K562 (cell line): Measurements from ENCODE around the gene CAMK1D. TPM values are rescaled to one million over a fixed set of nuclear protein-coding genes. Genes with fewer than 3 reads are reported as not detected.

ENCODE experiments used
- BRF1 ChIP-seq: IDR thresholded peaks from 3 replicates; pipeline ENCODE4 v1.6.1; 2011; ENCODE audit warnings: borderline replicate concordance, mild to moderate bottlenecking; ENCODE audit not compliant: insufficient read length; ENCODE audit errors: extremely low read depth
- ELF4 ChIP-seq: fragments of 450-650 bp; formaldehyde crosslinking; IDR thresholded peaks from 2 replicates; pipeline ENCODE4 v1.4.0; 2022; ENCODE audit warnings: missing genetic modification characterization
- ESRRA ChIP-seq: fragments of 450-650 bp; IDR thresholded peaks from 2 replicates; pipeline ENCODE4 v1.6.1; 2014; ENCODE audit warnings: low read depth, mild to moderate bottlenecking, moderate library complexity, borderline replicate concordance
- HDAC2 ChIP-seq: fragments of 450-650 bp; IDR thresholded peaks from 2 replicates; pipeline ENCODE4 v1.6.1; 2016; ENCODE audit warnings: mild to moderate bottlenecking
- KHSRP ChIP-seq: fragments of 450-650 bp; IDR thresholded peaks from 2 replicates; pipeline ENCODE4 v1.6.1; 2017
- MYBL2 ChIP-seq, 2 experiments: fragments of 450-650 bp in 1 of 2; sonication (generic) in 1 of 2; formaldehyde crosslinking in 1 of 2; IDR thresholded peaks; 2 replicates each; pipeline versions ENCODE4 v1.6.1 to v1.8.1; 2017 to 2022; ENCODE audit warnings: borderline replicate concordance in 1 of 2, inconsistent platforms in 1 of 2, low read depth in 1 of 2, mild to moderate bottlenecking in 1 of 2, missing genetic modification reagents in 1 of 2, moderate library complexity in 1 of 2
- POLR2AphosphoS2 ChIP-seq: IDR thresholded peaks from 2 replicates; pipeline ENCODE4 v1.6.1; 2012; ENCODE audit warnings: low read length, improper control_type of control experiment
- RNF2 ChIP-seq: sonication (generic); IDR thresholded peaks from 2 replicates; pipeline ENCODE4 v1.6.1; 2016
- SLC30A9 ChIP-seq: fragments of 250-450 bp; sonication (Bioruptor Pico); IDR thresholded peaks from 2 replicates; pipeline ENCODE4 v1.8.0; 2022; ENCODE audit warnings: mild to moderate bottlenecking, moderate library complexity
- TCF7L2 ChIP-seq: fragments of 150-350 bp; IDR thresholded peaks from 2 replicates; pipeline ENCODE4 v1.6.1; 2016; ENCODE audit warnings: low read depth, mild to moderate bottlenecking, low read length, moderate library complexity
- ZNF778 ChIP-seq: fragments of 450-650 bp; formaldehyde crosslinking; IDR thresholded peaks from 2 replicates; pipeline ENCODE4 v1.4.0; 2020; ENCODE audit warnings: mild to moderate bottlenecking, moderate library complexity
- polyA plus RNA-seq, 8 experiments: library from polyadenylated mRNA; depleted of rRNA in 4 of 8; stranded (reverse) in 5 of 8; unstranded in 3 of 8; fragments of >200 nt; fragmentation: Nextera tagmentation in 2 of 8; fragmentation: Illumina TruSeq in 1 of 8; extraction: Ambion mirVana in 2 of 8; extraction: Trizol in 1 of 8; gene quantifications; 2 replicates each; pipeline versions ENCODE4 v1.2.1 to v1.2.3, GENCODE V29; 2011 to 2014; ENCODE audit warnings: inconsistent platforms in 1 of 8, missing spikeins in 1 of 8
- total RNA-seq, 7 experiments: library from RNA; depleted of rRNA in 6 of 7; stranded (reverse); fragments of >200 nt in 6 of 7; fragmentation: Illumina TruSeq in 2 of 7; extraction: Trizol in 2 of 7; gene quantifications; 2 replicates each; pipeline versions ENCODE4 v1.2.1 to v1.2.3, GENCODE V29; 2011 to 2021; ENCODE audit warnings: low replicate concordance in 1 of 7
- TF ChIP-seq, protein P1 (sequence below): sonication (generic); formaldehyde crosslinking; IDR thresholded peaks from 2 replicates; pipeline ENCODE4 v1.8.1; 2022; ENCODE audit warnings: missing genetic modification reagents
- TF ChIP-seq, protein P2 (sequence below): sonication (generic); formaldehyde crosslinking; IDR thresholded peaks from 2 replicates; pipeline ENCODE4 v1.8.1; 2023; ENCODE audit warnings: mild to moderate bottlenecking, missing genetic modification reagents
- TF ChIP-seq, protein P3 (sequence below): fragments of 450-650 bp; IDR thresholded peaks from 2 replicates; pipeline ENCODE4 v1.6.1; 2016; ENCODE audit warnings: mild to moderate bottlenecking
- TF ChIP-seq, protein P4 (sequence below): fragments of 450-650 bp; IDR thresholded peaks from 2 replicates; pipeline ENCODE4 v1.6.1; 2016; ENCODE audit warnings: low read depth

Gene CAMK1D
- total and polyA plus RNA-seq, 9 of the 15 experiments (the other 6 are each of a cell fraction or from before 2014, with no cell fraction given): 0.12 to 0.24 (median 0.20) TPM; not detected in 5

DNA sequence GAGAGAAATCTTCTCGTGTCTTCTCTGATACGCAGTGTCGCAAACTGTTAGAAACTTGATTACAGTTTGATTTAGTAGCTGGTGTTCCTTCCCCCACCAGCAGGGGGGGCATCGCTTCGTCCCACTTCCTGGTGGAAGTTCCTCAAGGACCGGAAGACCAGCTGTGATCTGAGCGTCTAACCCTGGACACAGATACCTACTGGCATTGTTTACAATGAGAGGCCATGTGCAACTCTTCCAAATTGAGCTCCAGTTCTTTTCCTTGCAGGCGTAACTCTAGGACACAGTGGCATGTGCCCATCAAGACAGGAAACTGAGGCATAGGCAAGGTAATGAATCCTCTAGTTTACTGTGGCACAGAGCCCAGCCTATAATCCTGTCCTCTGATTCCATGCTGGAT is 433.2 kb downstream of the CAMK1D start (continued):
- TF ChIP-seq BRF1 (no peak), TCF7L2 (no peak), RNF2 (no peak), POLR2AphosphoS2 (no peak), ESRRA (no peak), HDAC2 (no peak), ELF4 (CRISPR knock-in tag) (no peak), ZNF778 (CRISPR knock-in tag) (no peak), SLC30A9 (no peak), MYBL2 (IDR thresholded peaks at IDR 0.05; ENCODE audit: low read depth) (no peak), MYBL2 (CRISPR knock-in tag; IDR thresholded peaks at IDR 0.05; ENCODE audit: borderline replicate concordance) (no peak), KHSRP (no peak)
- TF ChIP-seq, protein P1, sequence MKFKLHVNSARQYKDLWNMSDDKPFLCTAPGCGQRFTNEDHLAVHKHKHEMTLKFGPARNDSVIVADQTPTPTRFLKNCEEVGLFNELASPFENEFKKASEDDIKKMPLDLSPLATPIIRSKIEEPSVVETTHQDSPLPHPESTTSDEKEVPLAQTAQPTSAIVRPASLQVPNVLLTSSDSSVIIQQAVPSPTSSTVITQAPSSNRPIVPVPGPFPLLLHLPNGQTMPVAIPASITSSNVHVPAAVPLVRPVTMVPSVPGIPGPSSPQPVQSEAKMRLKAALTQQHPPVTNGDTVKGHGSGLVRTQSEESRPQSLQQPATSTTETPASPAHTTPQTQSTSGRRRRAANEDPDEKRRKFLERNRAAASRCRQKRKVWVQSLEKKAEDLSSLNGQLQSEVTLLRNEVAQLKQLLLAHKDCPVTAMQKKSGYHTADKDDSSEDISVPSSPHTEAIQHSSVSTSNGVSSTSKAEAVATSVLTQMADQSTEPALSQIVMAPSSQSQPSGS (CRISPR knock-in tag): no peak
- TF ChIP-seq, protein P2, sequence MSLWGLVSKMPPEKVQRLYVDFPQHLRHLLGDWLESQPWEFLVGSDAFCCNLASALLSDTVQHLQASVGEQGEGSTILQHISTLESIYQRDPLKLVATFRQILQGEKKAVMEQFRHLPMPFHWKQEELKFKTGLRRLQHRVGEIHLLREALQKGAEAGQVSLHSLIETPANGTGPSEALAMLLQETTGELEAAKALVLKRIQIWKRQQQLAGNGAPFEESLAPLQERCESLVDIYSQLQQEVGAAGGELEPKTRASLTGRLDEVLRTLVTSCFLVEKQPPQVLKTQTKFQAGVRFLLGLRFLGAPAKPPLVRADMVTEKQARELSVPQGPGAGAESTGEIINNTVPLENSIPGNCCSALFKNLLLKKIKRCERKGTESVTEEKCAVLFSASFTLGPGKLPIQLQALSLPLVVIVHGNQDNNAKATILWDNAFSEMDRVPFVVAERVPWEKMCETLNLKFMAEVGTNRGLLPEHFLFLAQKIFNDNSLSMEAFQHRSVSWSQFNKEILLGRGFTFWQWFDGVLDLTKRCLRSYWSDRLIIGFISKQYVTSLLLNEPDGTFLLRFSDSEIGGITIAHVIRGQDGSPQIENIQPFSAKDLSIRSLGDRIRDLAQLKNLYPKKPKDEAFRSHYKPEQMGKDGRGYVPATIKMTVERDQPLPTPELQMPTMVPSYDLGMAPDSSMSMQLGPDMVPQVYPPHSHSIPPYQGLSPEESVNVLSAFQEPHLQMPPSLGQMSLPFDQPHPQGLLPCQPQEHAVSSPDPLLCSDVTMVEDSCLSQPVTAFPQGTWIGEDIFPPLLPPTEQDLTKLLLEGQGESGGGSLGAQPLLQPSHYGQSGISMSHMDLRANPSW (CRISPR knock-in tag): no peak
- TF ChIP-seq, protein P3, sequence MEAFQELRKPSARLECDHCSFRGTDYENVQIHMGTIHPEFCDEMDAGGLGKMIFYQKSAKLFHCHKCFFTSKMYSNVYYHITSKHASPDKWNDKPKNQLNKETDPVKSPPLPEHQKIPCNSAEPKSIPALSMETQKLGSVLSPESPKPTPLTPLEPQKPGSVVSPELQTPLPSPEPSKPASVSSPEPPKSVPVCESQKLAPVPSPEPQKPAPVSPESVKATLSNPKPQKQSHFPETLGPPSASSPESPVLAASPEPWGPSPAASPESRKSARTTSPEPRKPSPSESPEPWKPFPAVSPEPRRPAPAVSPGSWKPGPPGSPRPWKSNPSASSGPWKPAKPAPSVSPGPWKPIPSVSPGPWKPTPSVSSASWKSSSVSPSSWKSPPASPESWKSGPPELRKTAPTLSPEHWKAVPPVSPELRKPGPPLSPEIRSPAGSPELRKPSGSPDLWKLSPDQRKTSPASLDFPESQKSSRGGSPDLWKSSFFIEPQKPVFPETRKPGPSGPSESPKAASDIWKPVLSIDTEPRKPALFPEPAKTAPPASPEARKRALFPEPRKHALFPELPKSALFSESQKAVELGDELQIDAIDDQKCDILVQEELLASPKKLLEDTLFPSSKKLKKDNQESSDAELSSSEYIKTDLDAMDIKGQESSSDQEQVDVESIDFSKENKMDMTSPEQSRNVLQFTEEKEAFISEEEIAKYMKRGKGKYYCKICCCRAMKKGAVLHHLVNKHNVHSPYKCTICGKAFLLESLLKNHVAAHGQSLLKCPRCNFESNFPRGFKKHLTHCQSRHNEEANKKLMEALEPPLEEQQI: no peak
- TF ChIP-seq, protein P4, sequence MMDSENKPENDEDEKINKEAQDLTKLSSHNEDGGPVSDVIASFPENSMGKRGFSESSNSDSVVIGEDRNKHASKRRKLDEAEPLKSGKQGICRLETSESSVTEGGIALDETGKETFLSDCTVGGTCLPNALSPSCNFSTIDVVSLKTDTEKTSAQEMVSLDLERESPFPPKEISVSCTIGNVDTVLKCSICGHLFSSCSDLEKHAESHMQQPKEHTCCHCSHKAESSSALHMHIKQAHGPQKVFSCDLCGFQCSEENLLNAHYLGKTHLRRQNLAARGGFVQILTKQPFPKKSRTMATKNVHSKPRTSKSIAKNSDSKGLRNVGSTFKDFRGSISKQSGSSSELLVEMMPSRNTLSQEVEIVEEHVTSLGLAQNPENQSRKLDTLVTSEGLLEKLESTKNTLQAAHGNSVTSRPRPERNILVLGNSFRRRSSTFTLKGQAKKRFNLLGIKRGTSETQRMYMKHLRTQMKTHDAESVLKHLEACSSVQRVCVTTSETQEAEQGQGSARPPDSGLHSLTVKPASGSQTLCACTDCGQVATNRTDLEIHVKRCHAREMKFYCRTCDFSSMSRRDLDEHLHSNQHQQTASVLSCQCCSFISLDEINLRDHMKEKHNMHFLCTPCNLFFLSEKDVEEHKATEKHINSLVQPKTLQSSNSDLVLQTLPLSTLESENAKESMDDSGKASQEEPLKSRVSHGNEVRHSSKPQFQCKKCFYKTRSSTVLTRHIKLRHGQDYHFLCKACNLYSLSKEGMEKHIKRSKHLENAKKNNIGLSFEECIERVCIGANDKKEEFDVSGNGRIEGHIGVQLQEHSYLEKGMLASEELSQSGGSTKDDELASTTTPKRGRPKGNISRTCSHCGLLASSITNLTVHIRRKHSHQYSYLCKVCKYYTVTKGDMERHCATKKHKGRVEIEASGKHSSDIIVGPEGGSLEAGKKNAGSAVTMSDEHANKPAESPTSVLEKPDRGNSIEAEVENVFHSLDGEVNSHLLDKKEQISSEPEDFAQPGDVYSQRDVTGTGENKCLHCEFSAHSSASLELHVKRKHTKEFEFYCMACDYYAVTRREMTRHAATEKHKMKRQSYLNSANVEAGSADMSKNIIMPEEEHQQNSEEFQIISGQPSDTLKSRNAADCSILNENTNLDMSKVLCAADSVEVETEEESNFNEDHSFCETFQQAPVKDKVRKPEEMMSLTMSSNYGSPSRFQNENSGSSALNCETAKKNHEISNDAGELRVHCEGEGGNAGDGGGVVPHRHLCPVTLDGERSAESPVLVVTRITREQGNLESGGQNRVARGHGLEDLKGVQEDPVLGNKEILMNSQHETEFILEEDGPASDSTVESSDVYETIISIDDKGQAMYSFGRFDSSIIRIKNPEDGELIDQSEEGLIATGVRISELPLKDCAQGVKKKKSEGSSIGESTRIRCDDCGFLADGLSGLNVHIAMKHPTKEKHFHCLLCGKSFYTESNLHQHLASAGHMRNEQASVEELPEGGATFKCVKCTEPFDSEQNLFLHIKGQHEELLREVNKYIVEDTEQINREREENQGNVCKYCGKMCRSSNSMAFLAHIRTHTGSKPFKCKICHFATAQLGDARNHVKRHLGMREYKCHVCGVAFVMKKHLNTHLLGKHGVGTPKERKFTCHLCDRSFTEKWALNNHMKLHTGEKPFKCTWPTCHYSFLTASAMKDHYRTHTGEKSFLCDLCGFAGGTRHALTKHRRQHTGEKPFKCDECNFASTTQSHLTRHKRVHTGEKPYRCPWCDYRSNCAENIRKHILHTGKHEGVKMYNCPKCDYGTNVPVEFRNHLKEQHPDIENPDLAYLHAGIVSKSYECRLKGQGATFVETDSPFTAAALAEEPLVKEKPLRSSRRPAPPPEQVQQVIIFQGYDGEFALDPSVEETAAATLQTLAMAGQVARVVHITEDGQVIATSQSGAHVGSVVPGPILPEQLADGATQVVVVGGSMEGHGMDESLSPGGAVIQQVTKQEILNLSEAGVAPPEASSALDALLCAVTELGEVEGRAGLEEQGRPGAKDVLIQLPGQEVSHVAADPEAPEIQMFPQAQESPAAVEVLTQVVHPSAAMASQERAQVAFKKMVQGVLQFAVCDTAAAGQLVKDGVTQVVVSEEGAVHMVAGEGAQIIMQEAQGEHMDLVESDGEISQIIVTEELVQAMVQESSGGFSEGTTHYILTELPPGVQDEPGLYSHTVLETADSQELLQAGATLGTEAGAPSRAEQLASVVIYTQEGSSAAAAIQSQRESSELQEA: no peak
